ENCODE measurements around the gene ELMO1.

DNA sequence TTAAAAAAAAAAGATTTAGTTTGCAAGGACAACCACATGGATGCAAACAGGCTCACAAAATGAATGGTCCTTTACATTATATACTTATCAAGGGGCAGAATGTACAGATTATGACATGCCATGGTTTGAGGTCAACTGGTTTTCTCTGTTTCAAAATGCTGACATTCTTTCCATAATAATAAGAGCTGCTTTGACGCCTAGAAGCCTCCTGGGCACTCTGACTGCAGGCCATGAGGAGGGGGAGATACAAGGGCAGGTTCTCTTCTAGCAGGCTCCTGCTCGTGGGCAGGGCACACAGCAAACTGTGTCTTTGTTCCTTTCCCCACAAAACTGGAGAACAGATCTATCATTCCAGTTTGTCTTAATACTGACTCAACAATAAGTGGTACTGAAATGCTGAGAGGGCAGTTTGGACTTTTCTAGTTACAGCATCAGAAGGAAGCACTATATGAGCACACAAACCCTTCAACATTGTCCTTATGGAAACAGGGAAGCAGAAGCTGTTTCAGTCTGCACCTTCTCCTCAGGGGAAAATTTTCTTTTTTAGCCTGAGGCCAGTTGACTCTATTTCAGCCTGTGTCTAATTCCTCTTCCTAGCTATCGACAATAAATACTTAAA is 409.4 kb downstream of the ELMO1 start:
- TF ChIP-seq, protein P1, sequence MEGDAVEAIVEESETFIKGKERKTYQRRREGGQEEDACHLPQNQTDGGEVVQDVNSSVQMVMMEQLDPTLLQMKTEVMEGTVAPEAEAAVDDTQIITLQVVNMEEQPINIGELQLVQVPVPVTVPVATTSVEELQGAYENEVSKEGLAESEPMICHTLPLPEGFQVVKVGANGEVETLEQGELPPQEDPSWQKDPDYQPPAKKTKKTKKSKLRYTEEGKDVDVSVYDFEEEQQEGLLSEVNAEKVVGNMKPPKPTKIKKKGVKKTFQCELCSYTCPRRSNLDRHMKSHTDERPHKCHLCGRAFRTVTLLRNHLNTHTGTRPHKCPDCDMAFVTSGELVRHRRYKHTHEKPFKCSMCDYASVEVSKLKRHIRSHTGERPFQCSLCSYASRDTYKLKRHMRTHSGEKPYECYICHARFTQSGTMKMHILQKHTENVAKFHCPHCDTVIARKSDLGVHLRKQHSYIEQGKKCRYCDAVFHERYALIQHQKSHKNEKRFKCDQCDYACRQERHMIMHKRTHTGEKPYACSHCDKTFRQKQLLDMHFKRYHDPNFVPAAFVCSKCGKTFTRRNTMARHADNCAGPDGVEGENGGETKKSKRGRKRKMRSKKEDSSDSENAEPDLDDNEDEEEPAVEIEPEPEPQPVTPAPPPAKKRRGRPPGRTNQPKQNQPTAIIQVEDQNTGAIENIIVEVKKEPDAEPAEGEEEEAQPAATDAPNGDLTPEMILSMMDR (IDR thresholded peaks at IDR 0.05) = no peak
- TF ChIP-seq EP300 (IDR thresholded peaks at IDR 0.05; ENCODE audit: low read depth) (no peak), POLR2AphosphoS5 (IDR thresholded peaks at IDR 0.05) (no peak)

All from transverse colon (tissue), 4 donors.